Skeletal muscle cell (primary cell): ENCODE data around the gene KLHL14.

ENCODE experiments used
- DNase-seq: peaks from one replicate; pipeline ENCODE4 v3.0.0-alpha.2; 2010; ENCODE audit warnings: low read depth
- H3K4me3 ChIP-seq: 2 replicates; pipeline ENCODE4 v1.5.1; 2011; ENCODE audit warnings: low read depth, mild to moderate bottlenecking, control low read depth, low read length, moderate library complexity

The KLHL14 gene

GRCh38 chr18:32771169-32771751 lies 1.6 kb downstream of the KLHL14 start:
- peak overlapping the region; percentile 43 for H3K4me3 ChIP-seq
- no peak for DNase-seq

- H3K4me3 ChIP-seq = peak overlapping the region; percentile 43
- DNase-seq = no peak
Measured at GRCh38 chr18:32770666-32771168, 2.1 kb downstream of the KLHL14 start.

GRCh38 chr18:32770054-32770665 lies 2.7 kb downstream of the KLHL14 start:
- no peak overlapping the region for H3K4me3 ChIP-seq
- no peak for DNase-seq

- H3K4me3 ChIP-seq = no peak overlapping the region
- no peak for DNase-seq
Measured at GRCh38 chr18:32769586-32770053, 3.2 kb downstream of the KLHL14 start.

- no peak overlapping the region for H3K4me3 ChIP-seq
- no peak for DNase-seq
Measured at GRCh38 chr18:32769071-32769585, 3.7 kb downstream of the KLHL14 start.

- H3K4me3 ChIP-seq = no peak overlapping the region
- DNase-seq = no peak
Measured at GRCh38 chr18:32767400-32767799, 5.4 kb downstream of the KLHL14 start.

GRCh38 chr18:32764611-32765244 lies 8.1 kb downstream of the KLHL14 start:
- DNase-seq = no peak
- no peak overlapping the region for H3K4me3 ChIP-seq

- no peak for DNase-seq
- no peak overlapping the region for H3K4me3 ChIP-seq
Measured at GRCh38 chr18:32763293-32763692, 9.5 kb downstream of the KLHL14 start.

GRCh38 chr18:32761231-32761630 lies 11.6 kb downstream of the KLHL14 start:
- DNase-seq = no peak
- H3K4me3 ChIP-seq = no peak overlapping the region

- DNase-seq = no peak
Measured at GRCh38 chr18:32760391-32760790, 12.4 kb downstream of the KLHL14 start.

GRCh38 chr18:32759611-32760167 lies 13.1 kb downstream of the KLHL14 start:
- H3K4me3 ChIP-seq = no peak overlapping the region
- DNase-seq = no peak

More at GRCh38 chr18:32760391-32760790, 12.4 kb downstream of the KLHL14 start:
- no peak overlapping the region for H3K4me3 ChIP-seq

GRCh38 chr18:32754508-32755263 lies 18.1 kb downstream of the KLHL14 start:
- no peak for DNase-seq
- H3K4me3 ChIP-seq = no peak overlapping the region

GRCh38 chr18:32753656-32754260 lies 19.1 kb downstream of the KLHL14 start:
- H3K4me3 ChIP-seq = no peak overlapping the region
- no peak for DNase-seq

- no peak overlapping the region for H3K4me3 ChIP-seq
- no peak for DNase-seq
Measured at GRCh38 chr18:32750328-32750727, 22.5 kb downstream of the KLHL14 start.

GRCh38 chr18:32749809-32750208 lies 23.0 kb downstream of the KLHL14 start:
- DNase-seq = no peak
- H3K4me3 ChIP-seq = no peak overlapping the region

- no peak for DNase-seq
- no peak overlapping the region for H3K4me3 ChIP-seq
Measured at GRCh38 chr18:32742579-32742978, 30.2 kb downstream of the KLHL14 start.

GRCh38 chr18:32735781-32736180 lies 37.0 kb downstream of the KLHL14 start:
- DNase-seq = peak; percentile 36
- H3K4me3 ChIP-seq = no peak overlapping the region

GRCh38 chr18:32734442-32734841 lies 38.4 kb downstream of the KLHL14 start:
- no peak overlapping the region for H3K4me3 ChIP-seq
- no peak for DNase-seq

- no peak for DNase-seq
- H3K4me3 ChIP-seq = no peak overlapping the region
Measured at GRCh38 chr18:32732165-32732564, 40.7 kb downstream of the KLHL14 start.
